Measurements from ENCODE around the gene TRIM3. TPM values are rescaled to one million over a fixed set of nuclear protein-coding genes. Genes with fewer than 3 reads are reported as not detected.

Gene TRIM3
- total RNA-seq, 1 experiment from 2014 or later: 13.4 TPM

DNA sequence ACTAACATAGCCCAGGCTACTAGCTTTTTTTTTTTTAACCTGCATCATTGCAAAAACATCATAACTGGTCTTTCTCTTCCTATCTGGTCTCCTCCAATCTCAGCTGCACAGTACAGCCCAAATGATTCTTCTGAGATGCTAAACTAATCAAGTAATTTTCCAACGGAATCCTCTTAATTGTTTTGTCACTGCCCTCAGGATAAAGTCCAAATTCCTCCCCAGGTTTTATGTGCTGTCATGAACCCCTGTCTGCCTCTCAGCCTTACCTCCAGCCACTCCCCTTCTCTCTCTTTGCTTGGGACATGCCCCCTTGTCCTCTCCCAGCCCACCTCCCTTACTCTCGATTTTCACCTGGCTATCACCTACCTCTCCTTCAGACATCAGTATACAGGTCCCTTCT lies 67.4 kb downstream of the TRIM3 start:
- ChIA-PET POLR2A (no interaction called here), RAD21 (ENCODE audit: low non-redundant PET in 1 of 2, low total read pairs in 2 of 2, uncharacterized antibody in 2 of 2, unreplicated experiment in 2 of 2) (no interaction called here), CTCF (no interaction called here)
- no peaks in the 10 kb centered on the region for H3K9me2 ChIP-seq (ENCODE audit: insufficient read depth)
- no peaks in the 10 kb centered on the region for H3K27me3 ChIP-seq (ENCODE audit: insufficient read depth, low read length)
- no peak overlapping the region for H3K4me2 ChIP-seq (ENCODE audit: low read length)
- H3K36me3 ChIP-seq (ENCODE audit: control insufficient read depth in 1 of 2, insufficient read depth in 2 of 2, low read length in 2 of 2): no peaks in the 10 kb centered on the region
- H3K4me1 ChIP-seq (ENCODE audit: control insufficient read depth in 1 of 2, insufficient read depth in 2 of 2, low read length in 2 of 2): no peaks in the 10 kb centered on the region
- intact Hi-C loops (cut with micrococcal nuclease): no loop called here
- H3K4me3 ChIP-seq (replicated peaks in 1 of 2; ENCODE audit: low read depth in 1 of 2, low read length in 2 of 2): no peak overlapping the region
- no peak overlapping the region for H3K9ac ChIP-seq (ENCODE audit: low read length)
- TF ChIP-seq CBX3 (IDR thresholded peaks at IDR 0.05; ENCODE audit: low read depth) (no peak), SIN3A (IDR thresholded peaks at IDR 0.05; ENCODE audit: low read depth) (no peak), EZH2phosphoT487 (IDR thresholded peaks at IDR 0.05; ENCODE audit: borderline replicate concordance) (no peak), POLR2A (IDR thresholded peaks at IDR 0.05; ENCODE audit: borderline replicate concordance, extremely low read depth, insufficient read depth, insufficient read length) (no peak), ELF1 (IDR thresholded peaks at IDR 0.05; ENCODE audit: borderline replicate concordance, low read depth) (no peak), YY1 (IDR thresholded peaks at IDR 0.05; ENCODE audit: extremely low read depth, insufficient replicate concordance, low read depth, low read length) (no peak), ZNF274 (IDR thresholded peaks at IDR 0.05; ENCODE audit: low read depth, low read length) (no peak), POLR2AphosphoS5 (IDR thresholded peaks at IDR 0.05; ENCODE audit: low read depth, low read length) (no peak), EGR1 (IDR thresholded peaks at IDR 0.05; ENCODE audit: low read depth) (no peak), TCF7L2 (IDR thresholded peaks at IDR 0.05; ENCODE audit: borderline replicate concordance, extremely low read depth, insufficient read depth, insufficient read length) (no peak), CEBPB (IDR thresholded peaks at IDR 0.05; ENCODE audit: low read depth) (no peak), ZFX (IDR thresholded peaks at IDR 0.05) (no peak), SP1 (IDR thresholded peaks at IDR 0.05; ENCODE audit: low read depth) (no peak), EZH2 (IDR thresholded peaks at IDR 0.05) (no peak)
- TF ChIP-seq, protein P1, sequence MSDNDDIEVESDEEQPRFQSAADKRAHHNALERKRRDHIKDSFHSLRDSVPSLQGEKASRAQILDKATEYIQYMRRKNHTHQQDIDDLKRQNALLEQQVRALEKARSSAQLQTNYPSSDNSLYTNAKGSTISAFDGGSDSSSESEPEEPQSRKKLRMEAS (IDR thresholded peaks at IDR 0.05): no peak
- TF ChIP-seq, protein P2, sequence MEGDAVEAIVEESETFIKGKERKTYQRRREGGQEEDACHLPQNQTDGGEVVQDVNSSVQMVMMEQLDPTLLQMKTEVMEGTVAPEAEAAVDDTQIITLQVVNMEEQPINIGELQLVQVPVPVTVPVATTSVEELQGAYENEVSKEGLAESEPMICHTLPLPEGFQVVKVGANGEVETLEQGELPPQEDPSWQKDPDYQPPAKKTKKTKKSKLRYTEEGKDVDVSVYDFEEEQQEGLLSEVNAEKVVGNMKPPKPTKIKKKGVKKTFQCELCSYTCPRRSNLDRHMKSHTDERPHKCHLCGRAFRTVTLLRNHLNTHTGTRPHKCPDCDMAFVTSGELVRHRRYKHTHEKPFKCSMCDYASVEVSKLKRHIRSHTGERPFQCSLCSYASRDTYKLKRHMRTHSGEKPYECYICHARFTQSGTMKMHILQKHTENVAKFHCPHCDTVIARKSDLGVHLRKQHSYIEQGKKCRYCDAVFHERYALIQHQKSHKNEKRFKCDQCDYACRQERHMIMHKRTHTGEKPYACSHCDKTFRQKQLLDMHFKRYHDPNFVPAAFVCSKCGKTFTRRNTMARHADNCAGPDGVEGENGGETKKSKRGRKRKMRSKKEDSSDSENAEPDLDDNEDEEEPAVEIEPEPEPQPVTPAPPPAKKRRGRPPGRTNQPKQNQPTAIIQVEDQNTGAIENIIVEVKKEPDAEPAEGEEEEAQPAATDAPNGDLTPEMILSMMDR (IDR thresholded peaks at IDR 0.05 in 2 of 3, conservative IDR thresholded peaks at IDR 0.05 in 1 of 3; ENCODE audit: borderline replicate concordance in 1 of 3, insufficient read depth in 1 of 3, low read depth in 2 of 3, low read length in 2 of 3): no peak
- TF ChIP-seq, protein P3, sequence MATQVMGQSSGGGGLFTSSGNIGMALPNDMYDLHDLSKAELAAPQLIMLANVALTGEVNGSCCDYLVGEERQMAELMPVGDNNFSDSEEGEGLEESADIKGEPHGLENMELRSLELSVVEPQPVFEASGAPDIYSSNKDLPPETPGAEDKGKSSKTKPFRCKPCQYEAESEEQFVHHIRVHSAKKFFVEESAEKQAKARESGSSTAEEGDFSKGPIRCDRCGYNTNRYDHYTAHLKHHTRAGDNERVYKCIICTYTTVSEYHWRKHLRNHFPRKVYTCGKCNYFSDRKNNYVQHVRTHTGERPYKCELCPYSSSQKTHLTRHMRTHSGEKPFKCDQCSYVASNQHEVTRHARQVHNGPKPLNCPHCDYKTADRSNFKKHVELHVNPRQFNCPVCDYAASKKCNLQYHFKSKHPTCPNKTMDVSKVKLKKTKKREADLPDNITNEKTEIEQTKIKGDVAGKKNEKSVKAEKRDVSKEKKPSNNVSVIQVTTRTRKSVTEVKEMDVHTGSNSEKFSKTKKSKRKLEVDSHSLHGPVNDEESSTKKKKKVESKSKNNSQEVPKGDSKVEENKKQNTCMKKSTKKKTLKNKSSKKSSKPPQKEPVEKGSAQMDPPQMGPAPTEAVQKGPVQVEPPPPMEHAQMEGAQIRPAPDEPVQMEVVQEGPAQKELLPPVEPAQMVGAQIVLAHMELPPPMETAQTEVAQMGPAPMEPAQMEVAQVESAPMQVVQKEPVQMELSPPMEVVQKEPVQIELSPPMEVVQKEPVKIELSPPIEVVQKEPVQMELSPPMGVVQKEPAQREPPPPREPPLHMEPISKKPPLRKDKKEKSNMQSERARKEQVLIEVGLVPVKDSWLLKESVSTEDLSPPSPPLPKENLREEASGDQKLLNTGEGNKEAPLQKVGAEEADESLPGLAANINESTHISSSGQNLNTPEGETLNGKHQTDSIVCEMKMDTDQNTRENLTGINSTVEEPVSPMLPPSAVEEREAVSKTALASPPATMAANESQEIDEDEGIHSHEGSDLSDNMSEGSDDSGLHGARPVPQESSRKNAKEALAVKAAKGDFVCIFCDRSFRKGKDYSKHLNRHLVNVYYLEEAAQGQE (IDR thresholded peaks at IDR 0.05; ENCODE audit: low read depth): no peak
- TF ChIP-seq, protein P4, sequence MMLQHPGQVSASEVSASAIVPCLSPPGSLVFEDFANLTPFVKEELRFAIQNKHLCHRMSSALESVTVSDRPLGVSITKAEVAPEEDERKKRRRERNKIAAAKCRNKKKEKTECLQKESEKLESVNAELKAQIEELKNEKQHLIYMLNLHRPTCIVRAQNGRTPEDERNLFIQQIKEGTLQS (IDR thresholded peaks at IDR 0.05): no peak
- DNase-seq (ENCODE audit: low read depth, low spot score) (no peak), ATAC-seq (no peak)
- H3K79me2 ChIP-seq (ENCODE audit: insufficient read depth, low read length): no peaks in the 10 kb centered on the region
- no peak overlapping the region for H2AFZ ChIP-seq (ENCODE audit: low read depth, low read length, poor library complexity, severe bottlenecking)
- no peaks in the 10 kb centered on the region for H4K20me1 ChIP-seq (ENCODE audit: insufficient read depth)
- no TSS peak for BruUV-seq (replicated peaks)
- H3K27ac ChIP-seq (ENCODE audit: low read depth, low read length): no peak overlapping the region
- H3K9me3 ChIP-seq (ENCODE audit: control insufficient read depth in 1 of 2, insufficient read depth in 1 of 2, low read depth in 1 of 2, low read length in 2 of 2): no peaks in the 10 kb centered on the region
